UCSD-AML1 (cell line): ENCODE measurements around the gene SLFN12L.
"Not testable (repeated sequence)": the region's sequence is repeated elsewhere in the genome, so short reads cannot be mapped to it uniquely, and the experiment has no call there.

ENCODE experiments used
- DNase-seq: peaks from one replicate; lab custom pipeline; 2025; ENCODE audit not compliant: unreplicated experiment; lab: John Stamatoyannopoulos, UW

Gene SLFN12L

GRCh38 chr17:35543856-35544255 is 6.4 kb upstream of the SLFN12L start:
- DNase-seq: no peak

GRCh38 chr17:35542990-35543389 is 5.5 kb upstream of the SLFN12L start:
- no peak for DNase-seq

GRCh38 chr17:35541434-35541833 is 4.0 kb upstream of the SLFN12L start:
- no peak for DNase-seq

DNA sequence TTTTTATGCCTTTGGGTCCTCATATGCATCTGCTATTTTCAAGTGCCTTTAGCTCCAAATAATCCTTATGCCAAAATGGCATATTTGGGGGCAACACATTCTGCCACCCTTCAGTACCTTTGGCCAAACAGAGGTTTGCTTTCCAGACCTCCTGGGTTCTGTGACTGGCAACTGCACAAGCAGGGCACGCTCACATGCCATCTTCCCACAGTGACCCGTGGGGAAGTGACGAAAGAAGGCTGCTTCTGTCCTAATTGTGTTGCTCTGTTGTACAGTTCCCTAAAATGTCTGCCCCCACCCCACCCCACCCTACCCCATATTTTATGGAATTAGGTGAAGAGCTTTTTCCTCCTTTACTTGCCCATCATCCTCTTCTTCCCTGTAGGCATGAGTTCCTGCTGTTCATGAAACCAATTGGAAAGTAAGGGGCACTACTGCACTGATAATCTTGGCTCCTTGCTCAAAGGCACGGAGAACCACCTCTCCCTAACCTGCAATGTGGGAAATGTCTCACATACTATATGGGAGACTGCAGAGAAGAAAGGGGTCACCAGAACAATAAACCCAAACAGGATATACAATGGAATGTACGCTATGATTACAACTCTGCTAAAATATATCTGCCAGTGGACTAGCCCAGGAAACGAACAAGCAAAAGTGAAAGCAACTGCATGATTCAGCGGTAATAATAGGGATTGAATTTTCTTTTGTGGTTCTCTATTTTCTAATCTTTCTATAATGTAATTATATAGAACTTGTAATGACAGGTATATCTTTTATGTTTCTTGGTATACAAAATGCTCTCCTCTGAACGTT is 3.3 kb upstream of the SLFN12L start:
- peak; percentile 44 for DNase-seq

GRCh38 chr17:35539659-35540026 is 2.2 kb upstream of the SLFN12L start:
- no peak for DNase-seq

GRCh38 chr17:35536664-35537171 is 760 bp downstream of the SLFN12L start:
- no peak for DNase-seq

GRCh38 chr17:35535406-35535805 is 2.1 kb downstream of the SLFN12L start:
- DNase-seq: not testable (repeated sequence)

DNA sequence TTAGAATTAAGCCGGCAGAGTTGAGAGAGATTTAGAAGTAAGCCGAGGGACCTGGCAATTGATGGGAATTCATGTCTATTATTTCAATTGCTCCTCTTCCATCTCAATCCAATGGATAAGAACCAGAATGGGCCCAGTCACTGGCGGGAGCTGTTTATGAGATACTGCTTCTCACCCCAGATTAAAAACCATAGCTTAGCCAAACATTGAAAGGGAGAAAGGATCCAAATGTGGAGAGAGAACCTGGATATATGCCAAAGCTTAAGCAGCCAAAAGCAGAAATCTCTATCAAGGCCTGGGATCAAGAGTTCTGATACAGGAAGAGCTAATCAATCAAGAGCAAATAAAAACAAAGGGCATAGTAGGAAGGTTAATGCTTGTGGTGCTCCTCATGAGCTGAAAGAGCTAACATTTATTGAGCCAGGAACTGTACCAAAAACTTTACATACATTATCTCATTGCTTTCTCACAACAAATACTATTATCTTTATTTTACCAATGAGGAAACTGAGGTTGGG is 2.8 kb downstream of the SLFN12L start:
- no peak for DNase-seq

- no peak for DNase-seq
Measured at GRCh38 chr17:35531160-35531559, 6.3 kb downstream of the SLFN12L start.

- no peak for DNase-seq
Measured at GRCh38 chr17:35529866-35530265, 7.6 kb downstream of the SLFN12L start.

DNA sequence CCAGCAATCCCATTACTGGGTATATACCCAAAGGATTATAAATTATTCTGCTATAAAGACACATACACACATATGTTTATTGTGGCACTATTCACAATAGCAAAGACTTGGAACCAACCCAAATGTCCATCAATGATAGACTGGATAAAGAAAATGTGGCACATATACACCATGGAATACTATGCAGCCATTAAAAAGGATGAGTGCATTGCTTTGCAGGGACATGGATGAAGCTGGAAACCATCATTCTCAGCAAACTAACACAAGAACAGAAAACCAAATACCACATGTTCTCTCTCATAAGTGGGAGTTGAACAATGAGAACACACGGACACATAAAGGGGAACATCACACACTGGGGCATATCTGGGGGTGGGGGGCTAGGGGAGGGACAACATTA is 8.2 kb downstream of the SLFN12L start:
- not testable (repeated sequence) for DNase-seq

- no peak for DNase-seq
Measured at GRCh38 chr17:35523296-35523695, 14.2 kb downstream of the SLFN12L start.

- DNase-seq: peak; percentile 40
Measured at GRCh38 chr17:35521654-35522256, 15.7 kb downstream of the SLFN12L start.

GRCh38 chr17:35521150-35521549 is 16.3 kb downstream of the SLFN12L start:
- no peak for DNase-seq

DNA sequence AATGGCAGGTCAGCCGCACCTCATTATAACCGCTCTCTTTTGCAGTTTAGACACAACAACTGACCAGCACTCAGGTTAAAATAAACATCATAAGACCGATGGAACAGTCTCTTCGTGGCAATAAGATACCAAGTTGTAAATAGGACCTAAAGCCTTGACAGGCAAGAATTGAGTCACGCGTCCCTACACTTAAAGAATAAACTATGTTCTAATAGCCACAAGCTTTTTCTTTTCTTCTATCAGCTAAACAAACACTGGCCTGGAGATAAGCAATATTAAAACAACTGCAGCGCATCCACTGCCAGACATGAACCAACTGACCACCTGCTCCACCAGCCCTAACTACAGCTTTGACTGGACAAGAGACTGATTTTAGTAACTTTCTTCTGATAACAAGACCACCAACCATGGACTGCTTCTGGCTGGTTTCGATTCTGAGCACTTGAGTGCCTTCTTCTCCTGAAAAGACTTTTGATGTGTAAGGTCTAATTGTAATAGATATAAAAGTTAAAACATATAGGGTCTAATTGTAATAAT is 17.5 kb downstream of the SLFN12L start:
- DNase-seq: no peak

GRCh38 chr17:35519439-35519838 is 18.0 kb downstream of the SLFN12L start:
- no peak for DNase-seq

DNA sequence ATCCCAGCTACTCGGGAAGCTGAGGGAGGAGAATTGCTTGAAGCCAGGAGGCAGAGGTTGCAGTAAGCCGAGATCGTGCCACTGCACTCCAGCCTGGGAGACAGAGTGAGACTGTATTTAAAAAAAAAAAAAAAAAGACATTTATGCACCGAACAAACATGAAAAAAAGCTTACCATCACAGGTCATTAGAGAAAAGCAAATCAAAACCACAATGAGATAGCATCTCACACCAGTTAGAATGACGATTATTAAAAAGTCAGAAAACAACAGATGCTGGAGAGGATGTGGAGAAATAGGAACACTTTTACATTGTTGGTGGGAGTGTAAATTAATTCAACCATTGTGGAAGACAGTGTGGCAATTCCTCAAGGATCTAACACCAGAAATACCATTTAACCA is 19.0 kb downstream of the SLFN12L start:
- not testable (repeated sequence) for DNase-seq

- DNase-seq: no peak
Measured at GRCh38 chr17:35515027-35515426, 22.5 kb downstream of the SLFN12L start.

DNA sequence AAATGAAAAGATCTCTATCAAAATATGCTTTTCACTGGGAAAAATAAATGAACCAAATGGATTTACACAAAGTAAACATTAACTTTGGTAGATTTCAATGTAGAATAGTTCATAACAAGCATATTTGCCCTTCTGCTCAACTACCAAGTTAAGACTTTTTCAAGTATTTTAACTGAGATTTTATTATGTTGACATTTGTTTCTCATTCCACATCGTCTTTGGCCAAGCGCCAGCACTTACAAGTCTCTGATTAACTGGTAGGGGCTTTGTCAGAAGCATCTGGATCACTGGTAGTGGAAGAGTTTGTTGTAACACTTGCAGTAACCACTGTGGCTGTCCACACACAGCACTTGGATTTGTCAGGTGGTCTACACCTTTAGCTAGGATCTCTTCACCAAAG is 22.9 kb downstream of the SLFN12L start:
- no peak for DNase-seq

- no peak for DNase-seq
Measured at GRCh38 chr17:35510052-35510451, 27.4 kb downstream of the SLFN12L start.

- DNase-seq: not testable (repeated sequence)
Measured at GRCh38 chr17:35507714-35508113, 29.8 kb downstream of the SLFN12L start.

- no peak for DNase-seq
Measured at GRCh38 chr17:35499548-35499947, 37.9 kb downstream of the SLFN12L start.
